ENCODE measurements around the gene OLFML1.
"Not testable (repeated sequence)": the region's sequence is repeated elsewhere in the genome, so short reads cannot be mapped to it uniquely, and the experiment has no call there.

Gene OLFML1

GRCh38 chr11:7513234-7514098 lies 28.2 kb downstream of the OLFML1 start, which contains the start of gene PPFIBP2:
Gene PPFIBP2 (plus strand): TSS chr11:7513999. CDS start chr11:7549476, 35,477 bp downstream.
- Histone ChIP-seq H3K36me3 (ENCODE audit: insufficient read depth, low read length) (no peaks in the 10 kb centered on the region), H3K4me3 (ENCODE audit: low read depth in 1 of 2, low read length in 2 of 2) (peak within 1 kb of the TSS; percentile 84 to 98), H3K9ac (ENCODE audit: low read length) (peak within 1 kb of the TSS; percentile 47), H3K27ac (ENCODE audit: low read depth, low read length) (peak within 1 kb of the TSS; percentile 74), H3K9me3 (ENCODE audit: low read length) (no peaks in the 10 kb centered on the region), H3K27me3 (ENCODE audit: control insufficient read depth in 1 of 2, insufficient read depth in 2 of 2, low read length in 2 of 2) (no peaks in the 10 kb centered on the region), H3K4me1 (ENCODE audit: insufficient read depth, low read length) (peaks cover 18% of the 10 kb centered on the region)

GRCh38 chr11:7514099-7514591 lies 28.8 kb downstream of the OLFML1 start:
- Histone ChIP-seq H3K9ac (ENCODE audit: low read length) (peak overlapping the region; percentile 47), H3K27me3 (ENCODE audit: control insufficient read depth in 1 of 2, insufficient read depth in 2 of 2, low read length in 2 of 2) (no peaks in the 10 kb centered on the region), H3K4me1 (ENCODE audit: insufficient read depth, low read length) (peaks cover 18% of the 10 kb centered on the region), H3K9me3 (ENCODE audit: low read length) (no peaks in the 10 kb centered on the region), H3K27ac (ENCODE audit: low read depth, low read length) (peak overlapping the region; percentile 74), H3K4me3 (ENCODE audit: low read depth in 1 of 2, low read length in 2 of 2) (peak overlapping the region; percentile 84 to 98), H3K36me3 (ENCODE audit: insufficient read depth, low read length) (no peaks in the 10 kb centered on the region)

GRCh38 chr11:7515447-7515886 lies 30.2 kb downstream of the OLFML1 start:
- H3K27me3 ChIP-seq (ENCODE audit: control insufficient read depth in 1 of 2, insufficient read depth in 2 of 2, low read length in 2 of 2) = no peaks in the 10 kb centered on the region
- H3K9me3 ChIP-seq (ENCODE audit: low read length) = no peaks in the 10 kb centered on the region
- H3K9ac ChIP-seq (ENCODE audit: low read length) = no peak overlapping the region
- H3K27ac ChIP-seq (ENCODE audit: low read depth, low read length) = no peak overlapping the region
- H3K36me3 ChIP-seq (ENCODE audit: insufficient read depth, low read length) = no peaks in the 10 kb centered on the region
- no peak overlapping the region for H3K4me3 ChIP-seq (ENCODE audit: low read depth in 1 of 2, low read length in 2 of 2)
- H3K4me1 ChIP-seq (ENCODE audit: insufficient read depth, low read length) = peaks cover 18% of the 10 kb centered on the region

- Histone ChIP-seq H3K9ac (ENCODE audit: low read length) (no peak overlapping the region), H3K4me3 (ENCODE audit: low read depth in 1 of 2, low read length in 2 of 2) (no peak overlapping the region), H3K4me1 (ENCODE audit: insufficient read depth, low read length) (peaks cover 16% of the 10 kb centered on the region), H3K27me3 (ENCODE audit: control insufficient read depth in 1 of 2, insufficient read depth in 2 of 2, low read length in 2 of 2) (no peaks in the 10 kb centered on the region), H3K36me3 (ENCODE audit: insufficient read depth, low read length) (no peaks in the 10 kb centered on the region), H3K9me3 (ENCODE audit: low read length) (no peaks in the 10 kb centered on the region), H3K27ac (ENCODE audit: low read depth, low read length) (no peak overlapping the region)
Measured at GRCh38 chr11:7516475-7516874, 31.2 kb downstream of the OLFML1 start.

GRCh38 chr11:7517743-7518142 lies 32.4 kb downstream of the OLFML1 start:
- not testable (repeated sequence) for H3K9me3 ChIP-seq (ENCODE audit: low read length); H3K4me3 ChIP-seq (ENCODE audit: low read depth in 1 of 2, low read length in 2 of 2); H3K9ac ChIP-seq (ENCODE audit: low read length); H3K27me3 ChIP-seq (ENCODE audit: control insufficient read depth in 1 of 2, insufficient read depth in 2 of 2, low read length in 2 of 2); H3K36me3 ChIP-seq (ENCODE audit: insufficient read depth, low read length); H3K4me1 ChIP-seq (ENCODE audit: insufficient read depth, low read length); H3K27ac ChIP-seq (ENCODE audit: low read depth, low read length)

- H3K27ac ChIP-seq (ENCODE audit: low read depth, low read length) = no peak overlapping the region
- H3K4me1 ChIP-seq (ENCODE audit: insufficient read depth, low read length) = no peaks in the 10 kb centered on the region
- no peaks in the 10 kb centered on the region for H3K27me3 ChIP-seq (ENCODE audit: control insufficient read depth in 1 of 2, insufficient read depth in 2 of 2, low read length in 2 of 2)
- no peak overlapping the region for H3K4me3 ChIP-seq (ENCODE audit: low read depth in 1 of 2, low read length in 2 of 2)
- no peaks in the 10 kb centered on the region for H3K36me3 ChIP-seq (ENCODE audit: insufficient read depth, low read length)
- H3K9ac ChIP-seq (ENCODE audit: low read length) = no peak overlapping the region
- H3K9me3 ChIP-seq (ENCODE audit: low read length) = no peaks in the 10 kb centered on the region
Measured at GRCh38 chr11:7518811-7519562, 33.7 kb downstream of the OLFML1 start.

- Histone ChIP-seq H3K9me3 (ENCODE audit: low read length) (no peaks in the 10 kb centered on the region), H3K36me3 (ENCODE audit: insufficient read depth, low read length) (no peaks in the 10 kb centered on the region), H3K27me3 (ENCODE audit: control insufficient read depth in 1 of 2, insufficient read depth in 2 of 2, low read length in 2 of 2) (no peaks in the 10 kb centered on the region), H3K4me1 (ENCODE audit: insufficient read depth, low read length) (no peaks in the 10 kb centered on the region), H3K27ac (ENCODE audit: low read depth, low read length) (no peak overlapping the region), H3K4me3 (ENCODE audit: low read depth in 1 of 2, low read length in 2 of 2) (no peak overlapping the region), H3K9ac (ENCODE audit: low read length) (no peak overlapping the region)
Measured at GRCh38 chr11:7520011-7520942, 35.0 kb downstream of the OLFML1 start.

- Histone ChIP-seq H3K27me3 (ENCODE audit: control insufficient read depth in 1 of 2, insufficient read depth in 2 of 2, low read length in 2 of 2) (no peaks in the 10 kb centered on the region), H3K36me3 (ENCODE audit: insufficient read depth, low read length) (no peaks in the 10 kb centered on the region), H3K9me3 (ENCODE audit: low read length) (no peaks in the 10 kb centered on the region), H3K4me3 (ENCODE audit: low read depth in 1 of 2, low read length in 2 of 2) (no peak overlapping the region), H3K4me1 (ENCODE audit: insufficient read depth, low read length) (no peaks in the 10 kb centered on the region), H3K27ac (ENCODE audit: low read depth, low read length) (no peak overlapping the region), H3K9ac (ENCODE audit: low read length) (no peak overlapping the region)
Measured at GRCh38 chr11:7520981-7521487, 35.7 kb downstream of the OLFML1 start.

GRCh38 chr11:7522121-7522520 lies 36.8 kb downstream of the OLFML1 start:
- Histone ChIP-seq H3K4me1 (ENCODE audit: insufficient read depth, low read length) (no peaks in the 10 kb centered on the region), H3K4me3 (ENCODE audit: low read depth in 1 of 2, low read length in 2 of 2) (no peak overlapping the region), H3K27me3 (ENCODE audit: control insufficient read depth in 1 of 2, insufficient read depth in 2 of 2, low read length in 2 of 2) (no peaks in the 10 kb centered on the region), H3K36me3 (ENCODE audit: insufficient read depth, low read length) (no peaks in the 10 kb centered on the region), H3K9ac (ENCODE audit: low read length) (no peak overlapping the region), H3K27ac (ENCODE audit: low read depth, low read length) (no peak overlapping the region), H3K9me3 (ENCODE audit: low read length) (no peaks in the 10 kb centered on the region)

- Histone ChIP-seq H3K27ac (ENCODE audit: low read depth, low read length) (no peak overlapping the region), H3K9me3 (ENCODE audit: low read length) (no peaks in the 10 kb centered on the region), H3K9ac (ENCODE audit: low read length) (no peak overlapping the region), H3K27me3 (ENCODE audit: control insufficient read depth in 1 of 2, insufficient read depth in 2 of 2, low read length in 2 of 2) (no peaks in the 10 kb centered on the region), H3K4me1 (ENCODE audit: insufficient read depth, low read length) (no peaks in the 10 kb centered on the region), H3K36me3 (ENCODE audit: insufficient read depth, low read length) (no peaks in the 10 kb centered on the region), H3K4me3 (ENCODE audit: low read depth in 1 of 2, low read length in 2 of 2) (no peak overlapping the region)
Measured at GRCh38 chr11:7522546-7522945, 37.2 kb downstream of the OLFML1 start.
